Adrenal gland (tissue), 12 donors: ENCODE data around the gene PXT1. TPM values are rescaled to one million over a fixed set of nuclear protein-coding genes. Genes with fewer than 3 reads are reported as not detected.
"Not testable (repeated sequence)": the region's sequence is repeated elsewhere in the genome, so short reads cannot be mapped to it uniquely, and the experiment has no call there.

Experiments used
- DNase-seq, 7 donors: peaks; one replicate each; pipeline ENCODE4 v3.0.0-alpha.2; 2019 to 2020
- H3K27ac ChIP-seq, 5 donors: fragments of 200-600 bp; sonication (generic) in 4 of 5; 1 replicate in 3 of 5; 2 replicates in 2 of 5; pipeline versions ENCODE4 v1.5.1 to v1.8.0; 2016 to 2020; ENCODE audit warnings: mild to moderate bottlenecking in 1 of 5
- H3K27me3 ChIP-seq: fragments of 200-600 bp; 2 replicates; pipeline ENCODE4 v1.8.0; 2021
- H3K36me3 ChIP-seq, 2 donors: fragments of 200-600 bp; replicated peaks in 1 of 2; 1 replicate in 1 of 2; 2 replicates in 1 of 2; pipeline versions ENCODE4 v1.5.1 to v1.8.0; 2018 to 2022
- H3K4me1 ChIP-seq, 2 donors: fragments of 200-600 bp; replicated peaks in 1 of 2; 1 replicate in 1 of 2; 2 replicates in 1 of 2; pipeline versions ENCODE4 v1.5.1 to v1.8.0; 2018 to 2021
- H3K4me3 ChIP-seq, 4 donors: fragments of 200-600 bp; sonication (generic) in 3 of 4; one replicate each; pipeline ENCODE4 v1.5.1; 2016 to 2018
- H3K9me3 ChIP-seq, 3 donors: fragments of 200-600 bp; sonication (generic) in 1 of 3; replicated peaks in 1 of 3; 1 replicate in 2 of 3; 2 replicates in 1 of 3; pipeline versions ENCODE4 v1.5.1 to v1.8.0; 2016 to 2021
- CTCF ChIP-seq, 6 experiments: fragments of 450-650 bp in 4 of 6; fragments of 200-600 bp in 2 of 6; sonication (generic) in 1 of 6; IDR thresholded peaks; 1 replicate in 5 of 6; 2 replicates in 1 of 6; pipeline versions ENCODE4 v1.5.1 to v1.8.0; 2016 to 2021; ENCODE audit warnings: antibody characterized with exemption in 6 of 6, mild to moderate bottlenecking in 2 of 6, moderate library complexity in 1 of 6
- POLR2A ChIP-seq, 2 donors: fragments of 450-650 bp; IDR thresholded peaks; one replicate each; pipeline ENCODE4 v1.6.1; 2017; ENCODE audit warnings: antibody characterized with exemption in 2 of 2, mild to moderate bottlenecking in 2 of 2, moderate library complexity in 1 of 2
- WGBS, 4 donors: extraction: QIAGEN DNeasy Blood & Tissue Kit in 2 of 4; methylation state at CpG; one replicate each; pipeline versions ENCODE4 v1.1.5 to v1.1.7; 2013 to 2017; 5-methylcytosine and 5-hydroxymethylcytosine counted together
- intact Hi-C, 2 donors: fragments of 100-400 bp; cut with DNase I; formaldehyde crosslinking; loops; one replicate each; pipeline versions ENCODE4 v1.14.1 to v1.15.0; 2022 to 2023
- polyA plus RNA-seq, 3 donors: library from polyadenylated mRNA; stranded (reverse); fragments of 200-250 nt in 2 of 3; fragments of 350-450 nt in 1 of 3; fragmentation: Illumina TruSeq in 1 of 3; extraction: RNeasy Lipid Tissue Mini Kit (QIAGEN cat#74804) in 1 of 3; gene quantifications; one replicate each; pipeline ENCODE4 v1.2.3, GENCODE V29; 2013 to 2014
- total RNA-seq, 9 donors: library from RNA; depleted of rRNA in 4 of 9; stranded (reverse); fragments of >200 nt in 4 of 9; fragments of 120-200 nt in 1 of 9; fragmentation: NEBNext Ultra II Directional in 1 of 9; extraction: Animal tissue kit (Norgen Biotek cat#: 25700) in 1 of 9; gene quantifications; one replicate each; pipeline versions ENCODE4 v1.1.0 to v1.2.4, GENCODE V29; 2013 to 2023
- donor health status: healthy with polysubstance abuse.
- donor health status: Bipolar disorder and iron deficiency.
- donor health status: DM: yes; HTN: yes; CAD: no.
- donor health status: DM: no; HTN: no; CAD: no.
- donor health status: DM: no; HTN: no; CAD: no.
- donor health status: DM: yes; HTN: yes; CAD: no.

The PXT1 gene
- total and polyA plus RNA-seq, 12 donors, result not detected

- no peak for TF ChIP-seq POLR2A (IDR thresholded peaks at IDR 0.05)
- no peak for TF ChIP-seq CTCF (IDR thresholded peaks at IDR 0.05)
- no peak for DNase-seq
- Histone ChIP-seq H3K9me3 (no peaks in the 10 kb centered on the region), H3K4me3 (no peak overlapping the region), H3K27ac (no peak overlapping the region), H3K27me3 (no peaks in the 10 kb centered on the region), H3K4me1 (peaks cover 0 to 10% of the 10 kb centered on the region in 2 donors), H3K36me3 (no peaks in the 10 kb centered on the region)
- intact Hi-C loops, result loop anchor here in 1 of 2 donors (10.0 kb wide), 1 partner anchor 305 kb away; no protein-coding TSS in a partner anchor
- WGBS, 4 donors, result 72 to 88% (median 78%) methylated on average over 1 of the region's 1 CpG
Measured at GRCh38 chr6:36419310-36419709, 23.3 kb downstream of the PXT1 start.

DNA sequence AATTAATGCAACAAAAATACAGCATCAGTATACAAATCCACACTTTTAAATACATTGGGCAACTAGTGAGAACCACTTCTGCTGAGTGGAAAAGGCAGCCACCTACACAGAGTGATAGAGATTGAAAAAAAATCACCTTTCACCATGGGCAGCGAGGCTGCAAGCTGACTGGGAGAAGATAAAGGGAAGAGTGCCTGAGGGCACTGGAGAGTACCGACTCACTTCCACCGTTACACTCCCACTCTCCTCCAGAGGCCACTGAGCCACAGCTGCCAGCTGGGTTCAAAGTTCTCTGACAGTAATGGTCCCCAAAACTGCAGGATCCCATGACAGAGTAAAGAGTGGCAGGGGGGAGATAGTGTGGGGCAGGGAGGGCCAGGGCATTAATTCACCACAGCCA lies 24.1 kb downstream of the PXT1 start:
- Histone ChIP-seq H3K36me3 (no peaks in the 10 kb centered on the region), H3K27me3 (no peaks in the 10 kb centered on the region), H3K4me3 (no peak overlapping the region), H3K4me1 (peaks cover 0 to 5% of the 10 kb centered on the region in 2 donors), H3K27ac (no peak overlapping the region), H3K9me3 (no peaks in the 10 kb centered on the region)
- no peak for TF ChIP-seq CTCF (IDR thresholded peaks at IDR 0.05)
- no peak for TF ChIP-seq POLR2A (IDR thresholded peaks at IDR 0.05)
- WGBS, 4 donors, result 82 to 95% (median 88%) methylated on average over 3 of the region's 3 CpGs
- intact Hi-C loops, result loop anchor here in 1 of 2 donors (10.0 kb wide), 1 partner anchor 306 kb away; no protein-coding TSS in a partner anchor
- DNase-seq, result no peak

GRCh38 chr6:36414481-36414880 lies 28.2 kb downstream of the PXT1 start:
- H3K4me1 ChIP-seq, result no peaks in the 10 kb centered on the region
- intact Hi-C loops, result loop anchor here in 1 of 2 donors (10.0 kb wide), 1 partner anchor 310 kb away; no protein-coding TSS in a partner anchor
- H3K9me3 ChIP-seq, result no peaks in the 10 kb centered on the region
- no peak for DNase-seq
- H3K4me3 ChIP-seq, result no peak overlapping the region
- 10 to 41% (median 35%) methylated on average over 1 of the region's 1 CpG for WGBS, 4 donors
- TF ChIP-seq CTCF (IDR thresholded peaks at IDR 0.05) (no peak), POLR2A (IDR thresholded peaks at IDR 0.05) (no peak)
- H3K36me3 ChIP-seq, result no peaks in the 10 kb centered on the region
- H3K27me3 ChIP-seq, result no peaks in the 10 kb centered on the region
- no peak overlapping the region for H3K27ac ChIP-seq

- Histone ChIP-seq H3K27me3 (no peaks in the 10 kb centered on the region), H3K4me1 (no peaks in the 10 kb centered on the region), H3K36me3 (no peaks in the 10 kb centered on the region), H3K9me3 (no peaks in the 10 kb centered on the region), H3K27ac (no peak overlapping the region), H3K4me3 (no peak overlapping the region)
- TF ChIP-seq CTCF (IDR thresholded peaks at IDR 0.05), result no peak
- TF ChIP-seq POLR2A (IDR thresholded peaks at IDR 0.05), result no peak
- no peak for DNase-seq
- 76 to 86% (median 83%) methylated on average over 4 of the region's 4 CpGs for WGBS, 4 donors
- intact Hi-C loops, result loop anchor here in 1 of 2 donors (10.0 kb wide), 1 partner anchor 311 kb away; no protein-coding TSS in a partner anchor
Measured at GRCh38 chr6:36413489-36414480, 28.9 kb downstream of the PXT1 start.

DNA sequence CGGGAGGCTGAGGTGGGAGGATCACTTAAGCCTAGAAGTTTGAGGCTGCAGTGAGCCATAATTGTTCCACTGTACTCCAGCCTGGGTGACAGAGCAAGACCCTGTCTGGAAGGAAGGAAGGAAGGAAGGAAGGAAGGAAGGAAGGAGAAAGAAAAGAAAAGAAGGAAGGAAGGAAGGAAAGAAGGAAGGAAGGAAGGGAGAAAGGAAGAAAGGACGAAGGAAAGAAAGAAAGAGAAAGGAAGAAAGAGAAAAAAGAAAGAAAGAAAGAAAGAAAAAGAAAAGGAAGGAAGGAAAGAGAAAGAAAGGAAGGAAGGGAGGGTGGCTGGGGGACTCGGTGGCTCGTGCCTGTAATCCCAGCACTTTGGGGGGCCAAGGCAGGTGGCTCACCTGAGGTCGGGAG lies 32.9 kb downstream of the PXT1 start:
- intact Hi-C loops, result loop anchor here in 1 of 2 donors (10.0 kb wide), 1 partner anchor 315 kb away; no protein-coding TSS in a partner anchor
- H3K27ac ChIP-seq, H3K36me3 ChIP-seq, H3K27me3 ChIP-seq, DNase-seq, H3K4me3 ChIP-seq, H3K9me3 ChIP-seq, H3K4me1 ChIP-seq: not testable (repeated sequence)
- 71 to 81% (median 73%) methylated on average over 5 of the region's 5 CpGs for WGBS, 4 donors
